ENCODE results near the gene METTL25B.

The METTL25B gene

DNA sequence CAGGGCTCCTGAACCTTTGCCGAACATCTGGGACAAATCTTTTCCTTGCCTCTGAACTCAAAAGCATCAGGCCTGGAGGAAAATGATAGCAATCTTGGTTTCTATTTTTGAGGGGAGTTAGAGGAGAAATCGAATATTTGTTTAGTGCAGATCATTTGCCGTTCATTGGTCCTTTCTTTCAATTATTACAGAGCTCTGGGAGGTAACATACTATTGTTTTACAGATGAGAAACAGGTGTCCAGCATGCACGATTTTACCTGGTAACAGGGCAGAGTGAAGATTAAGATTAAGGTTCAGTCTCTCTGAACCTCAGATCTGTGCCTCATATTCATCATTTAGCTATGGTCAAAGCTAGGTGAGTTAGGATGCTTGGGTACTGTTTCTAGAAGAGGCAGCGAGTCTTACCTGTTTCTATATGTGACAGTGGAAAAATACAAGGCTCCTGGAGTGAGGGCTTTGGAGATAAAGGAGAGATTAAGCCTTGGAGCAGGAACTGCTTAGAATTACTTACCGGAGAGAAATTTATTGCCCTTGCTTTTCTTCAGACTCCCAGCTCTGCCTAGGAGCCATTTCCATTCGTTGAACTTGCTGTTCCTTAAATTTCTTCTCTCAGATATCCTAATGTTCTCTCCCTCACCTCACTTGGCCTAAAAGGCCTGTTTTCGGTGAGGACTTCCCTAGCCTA lies 40.5 kb downstream of the METTL25B start:
- DNase-seq (ENCODE audit: low read depth in 2 of 2) = no peak

DNA sequence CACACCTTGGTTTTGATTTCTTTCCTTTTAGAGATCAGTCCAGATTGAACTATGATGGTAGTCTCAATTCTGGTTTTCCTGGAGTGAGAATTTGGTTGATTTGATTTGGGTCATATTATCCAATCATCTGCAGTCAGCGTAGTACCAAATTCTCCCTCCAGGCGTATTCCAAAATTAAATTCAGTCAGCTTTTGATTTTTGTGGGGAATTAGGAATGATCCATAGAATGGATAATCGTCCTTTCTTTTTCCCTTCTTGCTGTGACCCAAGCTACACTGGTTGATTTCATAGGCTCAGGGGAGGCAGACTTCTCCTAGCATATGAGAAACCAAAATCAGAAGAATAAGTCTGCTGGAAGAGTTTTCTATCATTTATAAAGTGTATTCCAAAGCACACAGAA lies 44.0 kb downstream of the METTL25B start:
- DNase-seq (ENCODE audit: low read depth in 2 of 2) = no peak

DNA sequence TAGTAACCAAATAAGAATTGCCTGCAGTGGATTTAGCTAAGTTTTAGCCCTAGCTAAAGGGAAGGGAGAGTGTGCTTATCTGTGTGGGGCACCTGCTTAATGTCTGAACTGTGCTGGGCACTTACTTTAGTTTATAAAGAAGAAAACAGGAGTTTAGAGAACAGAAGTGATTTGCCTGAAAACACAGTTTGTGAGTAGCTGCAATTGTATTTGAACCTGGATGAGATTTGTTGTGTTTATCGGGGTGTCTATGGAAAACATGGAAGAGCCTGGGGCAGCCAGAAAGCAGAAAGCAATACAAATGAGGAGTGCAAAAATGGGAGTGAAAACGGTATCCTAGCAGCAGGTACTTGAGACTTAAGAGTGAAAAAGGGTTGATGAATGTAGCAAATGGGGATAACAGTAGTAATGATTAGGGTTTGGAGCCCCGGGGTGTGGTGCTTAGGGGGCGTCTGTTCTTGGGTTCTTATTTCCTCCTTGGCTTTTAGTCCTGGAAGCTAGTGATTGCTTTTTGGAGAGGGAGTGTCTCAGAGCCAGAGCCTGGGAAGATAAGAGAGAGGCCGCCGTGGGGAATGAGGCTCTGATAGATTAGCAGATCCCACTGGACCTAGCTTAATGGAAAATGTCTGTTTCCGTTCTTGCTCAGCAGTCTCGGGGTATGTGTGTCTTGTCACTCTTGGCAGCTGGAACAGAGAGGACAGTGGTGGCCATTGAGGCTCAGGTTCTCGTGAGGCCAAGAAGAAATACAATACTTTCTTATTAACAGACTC lies 44.6 kb downstream of the METTL25B start:
- no peak for DNase-seq (ENCODE audit: low read depth in 2 of 2)

DNA sequence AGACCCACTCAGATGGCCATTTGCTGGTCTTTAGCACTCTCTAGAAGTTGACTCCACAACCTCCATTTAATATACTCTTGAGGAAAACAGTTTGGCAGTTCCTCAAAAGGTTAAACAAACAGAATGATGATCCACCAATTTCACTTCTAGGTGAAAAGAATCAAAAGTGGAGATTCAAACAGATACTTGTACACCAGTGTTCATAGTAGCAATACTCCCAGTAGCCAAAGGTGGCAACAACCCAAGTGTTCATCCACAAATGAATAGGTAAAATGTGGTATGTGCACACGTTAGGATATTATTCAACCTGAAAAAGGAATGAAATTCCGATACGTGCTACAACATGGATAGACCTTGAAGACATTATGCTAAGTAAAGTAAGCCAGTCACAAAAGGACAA lies 45.3 kb downstream of the METTL25B start:
- DNase-seq (ENCODE audit: low read depth in 2 of 2) = no peak

DNA sequence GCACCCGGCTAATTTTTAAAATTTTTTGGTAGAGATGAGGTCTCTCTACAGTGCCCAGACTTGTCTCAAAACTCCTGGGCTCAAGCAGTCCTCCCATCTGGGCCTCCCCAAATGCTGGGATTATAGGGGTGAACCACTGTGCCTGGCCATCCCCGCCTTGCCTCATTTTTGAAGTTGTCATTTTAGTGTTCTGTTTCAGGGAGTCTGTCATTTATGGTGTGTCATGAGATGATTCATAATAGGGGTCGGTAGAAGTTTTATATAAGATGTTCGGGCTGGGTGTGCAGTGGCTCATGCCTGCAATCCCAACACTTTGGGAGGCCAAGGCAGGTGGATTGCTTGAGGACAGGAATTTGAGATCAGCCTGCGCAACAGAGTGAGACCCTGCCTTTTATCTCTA lies 47.5 kb downstream of the METTL25B start:
- no peak for DNase-seq (ENCODE audit: low read depth in 2 of 2)

DNA sequence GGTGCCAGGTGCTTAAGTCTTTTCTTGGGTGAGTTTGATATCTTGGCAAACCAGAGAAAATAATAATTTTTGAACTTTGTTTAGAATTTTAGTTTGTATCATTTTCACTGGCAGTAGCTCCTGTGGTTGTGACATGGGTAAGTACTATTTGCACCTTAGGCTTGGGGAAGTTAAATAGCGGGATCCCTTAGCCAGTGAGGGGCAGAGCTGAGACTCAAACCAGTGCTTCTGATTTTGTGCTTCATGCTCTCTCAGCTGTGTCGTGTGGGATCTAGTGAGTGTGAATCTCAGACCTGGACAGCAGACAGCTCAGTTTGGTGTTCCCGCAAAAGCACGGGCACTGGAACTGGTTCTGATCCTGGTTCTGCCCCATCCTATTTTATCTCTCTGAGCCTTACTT lies 48.7 kb downstream of the METTL25B start:
- no peak for DNase-seq (ENCODE audit: low read depth in 2 of 2)

DNA sequence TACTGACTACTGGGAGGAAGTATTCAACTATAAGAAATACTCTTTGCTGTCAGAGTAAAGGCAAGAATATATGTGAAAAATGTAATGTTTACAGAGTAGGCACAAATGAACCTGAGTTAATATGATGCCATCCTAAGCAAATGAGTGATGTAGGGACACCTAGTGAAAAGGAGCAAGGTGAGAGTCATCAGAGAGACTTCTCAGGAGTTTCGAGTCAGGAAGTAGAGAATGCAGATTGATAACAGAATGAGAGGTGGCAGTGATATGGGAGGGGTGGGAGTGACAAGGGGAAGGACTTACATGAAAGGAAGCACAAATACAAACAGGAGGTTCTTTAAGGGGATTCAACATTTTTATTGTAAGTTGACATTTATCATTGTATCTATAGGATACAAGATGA lies 49.3 kb downstream of the METTL25B start:
- no peak for DNase-seq (ENCODE audit: low read depth in 2 of 2)

DNA sequence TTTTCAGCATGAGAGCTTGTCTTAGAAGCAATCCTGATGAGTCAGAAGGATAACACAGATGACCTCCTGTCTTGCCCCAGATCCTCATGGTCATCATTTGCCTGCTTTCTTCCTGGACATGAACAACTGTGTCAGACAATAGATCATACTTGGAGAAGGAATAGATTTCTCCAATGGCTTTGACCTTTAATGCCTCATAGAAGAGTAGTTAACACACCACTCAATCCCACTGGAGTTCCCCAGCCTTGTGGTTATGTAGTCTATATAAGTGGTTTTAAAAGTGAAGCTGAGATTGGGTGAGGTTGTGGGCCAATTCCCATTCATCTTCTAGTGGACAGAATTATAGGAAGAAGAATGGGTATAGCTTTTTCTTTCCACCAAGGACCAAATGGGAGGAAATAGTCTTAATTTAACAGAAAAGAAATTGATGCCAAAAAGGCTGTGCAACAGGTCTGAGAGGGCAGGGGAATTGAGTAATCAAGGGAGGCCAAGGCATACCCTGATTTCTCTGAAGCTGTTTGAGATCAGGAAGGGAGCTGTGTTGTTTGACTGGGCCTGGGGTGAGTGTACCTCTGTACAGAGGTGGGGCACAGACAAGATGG lies 53.4 kb downstream of the METTL25B start:
- no peak for DNase-seq (ENCODE audit: low read depth in 2 of 2)

DNA sequence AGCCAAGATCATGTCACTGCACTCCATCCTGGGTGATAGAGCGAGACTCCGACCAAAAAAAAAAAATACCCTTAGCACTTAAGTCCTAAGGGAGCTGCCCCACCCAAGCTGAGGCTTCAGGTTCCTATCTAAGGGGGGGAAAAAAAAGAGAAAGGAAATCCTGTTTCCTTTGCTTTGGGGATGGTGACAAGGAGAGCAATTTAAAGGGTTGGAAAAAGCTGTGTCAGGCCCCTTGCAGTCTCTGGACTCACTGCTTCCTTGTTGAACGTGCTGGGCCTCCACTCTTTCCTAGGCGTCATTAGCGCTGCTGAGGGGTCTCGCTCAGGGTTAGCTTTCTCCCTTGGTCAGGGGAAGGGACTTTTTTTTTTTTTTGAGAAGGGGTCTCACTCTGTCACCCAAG lies 57.2 kb downstream of the METTL25B start:
- no peak for DNase-seq (ENCODE audit: low read depth in 2 of 2)

All from stimulated activated CD8-positive, alpha-beta memory T cell treated with anti-CD3 and anti-CD28 coated beads, Interleukin-2, amount 100 ng/mL, for 48 hours (primary cell).